Loucy (cell line): ENCODE results near the gene PAFAH1B1.

ENCODE experiments used
- EZH2phosphoT487 ChIP-seq: fragments of 200-600 bp; IDR thresholded peaks from 2 replicates; pipeline ENCODE4 v1.6.1; 2018; ENCODE audit warnings: antibody characterized with exemption, mild to moderate bottlenecking, moderate library complexity, borderline replicate concordance
- TF ChIP-seq, protein P1 (sequence below): fragments of 200-600 bp; sonication (generic); conservative IDR thresholded peaks from 2 replicates; pipeline ENCODE4 v1.5.1; 2014; ENCODE audit warnings: mild to moderate bottlenecking, antibody characterized with exemption, low read length

DNA sequence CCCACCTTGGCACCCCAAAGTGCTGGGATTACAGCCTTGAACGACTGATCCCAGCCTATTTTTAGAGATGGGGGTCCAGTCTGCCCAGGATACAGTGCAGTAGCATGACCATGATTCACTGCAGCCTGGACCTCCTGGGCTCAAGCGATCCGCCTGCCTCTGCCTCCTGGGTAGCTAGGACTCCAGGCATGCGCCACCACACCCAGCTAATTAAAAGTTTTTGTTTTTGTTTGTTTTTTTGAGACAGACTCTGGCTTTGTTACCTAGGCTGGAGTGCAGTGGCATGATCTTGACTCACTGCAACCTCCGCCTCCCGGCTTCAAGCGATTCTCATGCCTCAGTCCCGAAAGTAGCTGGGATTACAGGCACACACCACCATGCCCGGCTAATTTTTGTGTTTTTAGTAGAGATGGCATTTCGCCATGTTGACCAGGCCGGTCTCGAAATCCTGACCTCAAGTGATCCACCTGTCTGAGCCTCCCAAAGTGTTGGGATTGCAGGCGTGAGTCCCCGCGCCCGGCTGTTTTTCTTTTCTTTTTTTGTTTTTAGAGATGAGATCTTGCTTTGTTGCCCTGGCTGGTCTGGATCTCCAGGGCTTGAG, 2.3 kb upstream of the PAFAH1B1 start:
- TF ChIP-seq, protein P1, sequence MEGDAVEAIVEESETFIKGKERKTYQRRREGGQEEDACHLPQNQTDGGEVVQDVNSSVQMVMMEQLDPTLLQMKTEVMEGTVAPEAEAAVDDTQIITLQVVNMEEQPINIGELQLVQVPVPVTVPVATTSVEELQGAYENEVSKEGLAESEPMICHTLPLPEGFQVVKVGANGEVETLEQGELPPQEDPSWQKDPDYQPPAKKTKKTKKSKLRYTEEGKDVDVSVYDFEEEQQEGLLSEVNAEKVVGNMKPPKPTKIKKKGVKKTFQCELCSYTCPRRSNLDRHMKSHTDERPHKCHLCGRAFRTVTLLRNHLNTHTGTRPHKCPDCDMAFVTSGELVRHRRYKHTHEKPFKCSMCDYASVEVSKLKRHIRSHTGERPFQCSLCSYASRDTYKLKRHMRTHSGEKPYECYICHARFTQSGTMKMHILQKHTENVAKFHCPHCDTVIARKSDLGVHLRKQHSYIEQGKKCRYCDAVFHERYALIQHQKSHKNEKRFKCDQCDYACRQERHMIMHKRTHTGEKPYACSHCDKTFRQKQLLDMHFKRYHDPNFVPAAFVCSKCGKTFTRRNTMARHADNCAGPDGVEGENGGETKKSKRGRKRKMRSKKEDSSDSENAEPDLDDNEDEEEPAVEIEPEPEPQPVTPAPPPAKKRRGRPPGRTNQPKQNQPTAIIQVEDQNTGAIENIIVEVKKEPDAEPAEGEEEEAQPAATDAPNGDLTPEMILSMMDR, result no peak
- TF ChIP-seq EZH2phosphoT487, result no peak
